ENCODE results near the gene PPP1R12C. TPM values are rescaled to one million over a fixed set of nuclear protein-coding genes. Genes with fewer than 3 reads are reported as not detected.

PPP1R12C gene
- total RNA-seq, 1 experiment from 2014 or later = 158 TPM

GRCh38 chr19:55160986-55161365, 43.5 kb upstream of the PPP1R12C start:
- H3K27ac ChIP-seq (ENCODE audit: low read length) = no peak overlapping the region
- ChIA-PET CTCF (interaction anchor here (0.9 to 1.2 kb wide), 4 partner anchors 14 to 40 kb away, joined by 3 to 5 read pairs (median 4); no protein-coding TSS in a partner anchor), POLR2A (interaction anchor here (0.6 kb wide), 2 partner anchors 43 to 316 kb away, joined by 3 to 6 read pairs; no protein-coding TSS in a partner anchor)
- no peak for DNase-seq (ENCODE audit: low read depth, low spot score)
- in situ Hi-C loops (cut with HindIII; ENCODE audit: low pct_unique_long_range_greater_than_20kb, low sequenced_read_pairs) = no loop called here
- H3K4me3 ChIP-seq (ENCODE audit: low read depth in 2 of 2, low read length in 2 of 2) = no peak overlapping the region; a peak in 1 of 4 replicates
- intact Hi-C loops (cut with micrococcal nuclease; ENCODE audit: unreplicated experiment) = no loop called here
- no TSS peak for BruUV-seq (replicated peaks)
- H3K36me3 ChIP-seq (ENCODE audit: control insufficient read depth, insufficient read depth, low read length) = no peaks in the 10 kb centered on the region
- ATAC-seq = no peak
- peaks cover 10% of the 10 kb centered on the region; the same call in 1 of the 2 replicates for H3K4me1 ChIP-seq (ENCODE audit: control insufficient read depth, insufficient read depth, low read length)
- H3K27me3 ChIP-seq (ENCODE audit: control insufficient read depth, insufficient read depth, low read length) = no peaks in the 10 kb centered on the region
- no peak for TF ChIP-seq CTCF (IDR thresholded peaks at IDR 0.05)
- TF ChIP-seq REST (IDR thresholded peaks at IDR 0.05; ENCODE audit: insufficient read depth in 1 of 2, low read depth in 2 of 2, low read length in 1 of 2) = no peak
- no peak for TF ChIP-seq TCF7L2 (IDR thresholded peaks at IDR 0.05; ENCODE audit: low read depth, low read length)
- no peak for TF ChIP-seq POLR2AphosphoS5 (IDR thresholded peaks at IDR 0.05; ENCODE audit: low read depth, low read length)
- no peak for TF ChIP-seq SIN3A (IDR thresholded peaks at IDR 0.05; ENCODE audit: borderline replicate concordance, insufficient read depth, low read depth, low read length)
- no peaks in the 10 kb centered on the region for H3K9me3 ChIP-seq (ENCODE audit: control insufficient read depth, insufficient read depth, low read depth, low read length)

DNA sequence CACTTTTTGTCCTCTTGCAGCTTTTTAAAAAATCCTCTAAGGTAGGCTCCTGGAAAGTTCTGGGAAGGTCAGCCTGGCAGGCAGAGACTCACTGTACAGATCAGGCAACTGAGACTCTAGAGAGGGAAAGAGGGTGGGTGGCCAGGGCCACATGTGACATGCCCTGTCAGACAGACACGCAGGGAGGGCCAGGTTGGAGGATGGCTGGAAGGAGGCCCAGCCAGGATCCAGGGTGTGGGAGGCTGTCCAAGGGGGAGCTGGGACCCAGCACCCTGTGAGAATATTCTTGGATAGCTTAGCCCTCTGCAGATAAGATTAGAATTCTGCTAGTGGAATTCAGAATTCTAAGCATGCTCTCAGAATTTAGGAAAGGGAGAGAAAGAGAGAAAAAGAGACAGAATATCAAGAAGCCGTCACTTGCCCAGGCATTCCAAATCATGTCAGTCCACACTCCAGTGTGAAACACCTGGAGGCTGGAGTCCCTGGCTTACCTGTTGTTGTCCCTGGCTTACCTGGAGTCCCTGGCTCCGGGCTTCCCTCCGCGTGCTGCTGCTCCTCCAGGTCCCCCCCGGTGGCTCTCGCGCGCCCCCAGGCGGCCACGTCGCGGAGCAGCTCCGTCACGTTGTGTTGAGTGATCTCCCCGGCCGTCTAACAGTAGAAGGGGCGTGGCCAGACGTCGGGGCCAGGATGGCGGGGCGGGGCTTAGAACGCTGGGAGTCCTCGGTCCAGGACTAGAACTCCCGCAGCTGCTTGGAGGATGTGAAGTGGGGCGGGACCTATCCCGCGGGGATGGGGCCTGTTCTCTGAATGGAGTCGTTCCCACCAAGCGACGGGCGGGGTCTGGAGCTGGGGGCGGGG, 42.9 kb upstream of the PPP1R12C start:
- CTCF ChIA-PET = interaction anchor here (0.9 to 1.5 kb wide), 7 partner anchors 13 to 40 kb away, joined by 3 to 22 read pairs (median 4); no protein-coding TSS in a partner anchor
- POLR2A ChIA-PET = interaction anchor here (0.6 kb wide), 3 partner anchors 42 to 334 kb away, joined by 3 to 6 read pairs (median 4); no protein-coding TSS in a partner anchor
- DNase-seq (ENCODE audit: low read depth, low spot score) = peak; percentile 77
- Histone ChIP-seq H3K36me3 (ENCODE audit: control insufficient read depth, insufficient read depth, low read length) (no peaks in the 10 kb centered on the region), H3K4me1 (ENCODE audit: control insufficient read depth, insufficient read depth, low read length) (peaks cover 8% of the 10 kb centered on the region; the same call in 1 of the 2 replicates), H3K4me3 (ENCODE audit: low read depth in 2 of 2, low read length in 2 of 2) (no peak overlapping the region; a peak in 1 of 4 replicates), H3K9me3 (ENCODE audit: control insufficient read depth, insufficient read depth, low read depth, low read length) (no peaks in the 10 kb centered on the region), H3K27me3 (ENCODE audit: control insufficient read depth, insufficient read depth, low read length) (no peaks in the 10 kb centered on the region), H3K27ac (ENCODE audit: low read length) (no peak overlapping the region)
- peak; percentile 84 for ATAC-seq
- no TSS peak for BruUV-seq (replicated peaks)
- TF ChIP-seq CTCF (IDR thresholded peaks at IDR 0.05) (peak; percentile 100), TCF7L2 (IDR thresholded peaks at IDR 0.05; ENCODE audit: low read depth, low read length) (no peak), SIN3A (IDR thresholded peaks at IDR 0.05; ENCODE audit: borderline replicate concordance, insufficient read depth, low read depth, low read length) (no peak), POLR2AphosphoS5 (IDR thresholded peaks at IDR 0.05; ENCODE audit: low read depth, low read length) (no peak), REST (IDR thresholded peaks at IDR 0.05; ENCODE audit: insufficient read depth in 1 of 2, low read depth in 2 of 2, low read length in 1 of 2) (peak in 1 of 2 experiments; percentile 58; a peak in 1 of 4 replicates)
- in situ Hi-C loops (cut with HindIII; ENCODE audit: low pct_unique_long_range_greater_than_20kb, low sequenced_read_pairs) = no loop called here
- intact Hi-C loops (cut with micrococcal nuclease; ENCODE audit: unreplicated experiment) = no loop called here
